GM10266 (cell line): ENCODE measurements around the gene XCR1.
"Not testable (repeated sequence)": the region's sequence is repeated elsewhere in the genome, so short reads cannot be mapped to it uniquely, and the experiment has no call there.

Experiments
- DNase-seq: peaks from one replicate; pipeline ENCODE4 v3.0.0; 2012; ENCODE audit errors: extremely low spot score
- CTCF ChIP-seq: IDR thresholded peaks from 2 replicates; pipeline ENCODE4 v1.5.1; 2012; ENCODE audit warnings: mild to moderate bottlenecking, low read depth; ENCODE audit not compliant: control insufficient read depth, insufficient read depth; ENCODE audit errors: missing control alignments

XCR1 gene

GRCh38 chr3:46058981-46059380 lies 31.7 kb upstream of the XCR1 start:
- DNase-seq, result no peak
- TF ChIP-seq CTCF, result no peak

GRCh38 chr3:46057716-46058115 lies 30.4 kb upstream of the XCR1 start:
- TF ChIP-seq CTCF, result no peak
- no peak for DNase-seq

GRCh38 chr3:46056686-46057085 lies 29.4 kb upstream of the XCR1 start:
- DNase-seq, result no peak
- no peak for TF ChIP-seq CTCF

GRCh38 chr3:46053761-46054515 lies 26.7 kb upstream of the XCR1 start:
- DNase-seq, result not testable (repeated sequence)

GRCh38 chr3:46053265-46053664 lies 26.0 kb upstream of the XCR1 start:
- DNase-seq, result not testable (repeated sequence)

GRCh38 chr3:46052531-46052930 lies 25.2 kb upstream of the XCR1 start:
- no peak for DNase-seq
- TF ChIP-seq CTCF, result no peak

GRCh38 chr3:46049093-46049492 lies 21.8 kb upstream of the XCR1 start:
- TF ChIP-seq CTCF, result no peak

GRCh38 chr3:46046231-46046630 lies 18.9 kb upstream of the XCR1 start:
- DNase-seq, result not testable (repeated sequence)

More at GRCh38 chr3:46049093-46049492, 21.8 kb upstream of the XCR1 start:
- DNase-seq, result no peak

- no peak for TF ChIP-seq CTCF
Measured at GRCh38 chr3:46038916-46039315, 11.6 kb upstream of the XCR1 start.

GRCh38 chr3:46038071-46038470 lies 10.8 kb upstream of the XCR1 start:
- DNase-seq, result not testable (repeated sequence)

More at GRCh38 chr3:46038916-46039315, 11.6 kb upstream of the XCR1 start:
- no peak for DNase-seq
